Thyroid gland (tissue), 4 donors: ENCODE data around the gene ANKRD12.

Experiments
- POLR2A ChIP-seq, 2 donors: fragments of 450-650 bp; IDR thresholded peaks; one replicate each; pipeline ENCODE4 v1.6.1; 2017; ENCODE audit warnings: antibody characterized with exemption in 2 of 2, mild to moderate bottlenecking in 2 of 2, moderate library complexity in 1 of 2
- TF ChIP-seq, protein P1 (sequence below), 6 experiments: fragments of 200-600 bp in 3 of 6; fragments of 450-650 bp in 3 of 6; sonication (generic) in 3 of 6; IDR thresholded peaks; one replicate each; pipeline ENCODE4 v1.5.1; 2016 to 2019; ENCODE audit warnings: antibody characterized with exemption in 6 of 6, mild to moderate bottlenecking in 2 of 6, inconsistent platforms in 1 of 6, moderate library complexity in 1 of 6

GRCh38 chr18:9296233-9297006 is 159.8 kb downstream of the ANKRD12 start:
- TF ChIP-seq, protein P1, sequence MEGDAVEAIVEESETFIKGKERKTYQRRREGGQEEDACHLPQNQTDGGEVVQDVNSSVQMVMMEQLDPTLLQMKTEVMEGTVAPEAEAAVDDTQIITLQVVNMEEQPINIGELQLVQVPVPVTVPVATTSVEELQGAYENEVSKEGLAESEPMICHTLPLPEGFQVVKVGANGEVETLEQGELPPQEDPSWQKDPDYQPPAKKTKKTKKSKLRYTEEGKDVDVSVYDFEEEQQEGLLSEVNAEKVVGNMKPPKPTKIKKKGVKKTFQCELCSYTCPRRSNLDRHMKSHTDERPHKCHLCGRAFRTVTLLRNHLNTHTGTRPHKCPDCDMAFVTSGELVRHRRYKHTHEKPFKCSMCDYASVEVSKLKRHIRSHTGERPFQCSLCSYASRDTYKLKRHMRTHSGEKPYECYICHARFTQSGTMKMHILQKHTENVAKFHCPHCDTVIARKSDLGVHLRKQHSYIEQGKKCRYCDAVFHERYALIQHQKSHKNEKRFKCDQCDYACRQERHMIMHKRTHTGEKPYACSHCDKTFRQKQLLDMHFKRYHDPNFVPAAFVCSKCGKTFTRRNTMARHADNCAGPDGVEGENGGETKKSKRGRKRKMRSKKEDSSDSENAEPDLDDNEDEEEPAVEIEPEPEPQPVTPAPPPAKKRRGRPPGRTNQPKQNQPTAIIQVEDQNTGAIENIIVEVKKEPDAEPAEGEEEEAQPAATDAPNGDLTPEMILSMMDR (IDR thresholded peaks at IDR 0.05): no peak
- no peak for TF ChIP-seq POLR2A (IDR thresholded peaks at IDR 0.05)
